Thyroid gland (tissue), 4 donors: ENCODE data around the gene HSH2D.

Experiments
- CTCF ChIP-seq, 6 experiments: fragments of 200-600 bp in 3 of 6; fragments of 450-650 bp in 3 of 6; sonication (generic) in 3 of 6; IDR thresholded peaks; one replicate each; pipeline ENCODE4 v1.5.1; 2016 to 2019; ENCODE audit warnings: antibody characterized with exemption in 6 of 6, mild to moderate bottlenecking in 2 of 6, inconsistent platforms in 1 of 6, moderate library complexity in 1 of 6
- POLR2A ChIP-seq, 2 donors: fragments of 450-650 bp; IDR thresholded peaks; one replicate each; pipeline ENCODE4 v1.6.1; 2017; ENCODE audit warnings: antibody characterized with exemption in 2 of 2, mild to moderate bottlenecking in 2 of 2, moderate library complexity in 1 of 2

DNA sequence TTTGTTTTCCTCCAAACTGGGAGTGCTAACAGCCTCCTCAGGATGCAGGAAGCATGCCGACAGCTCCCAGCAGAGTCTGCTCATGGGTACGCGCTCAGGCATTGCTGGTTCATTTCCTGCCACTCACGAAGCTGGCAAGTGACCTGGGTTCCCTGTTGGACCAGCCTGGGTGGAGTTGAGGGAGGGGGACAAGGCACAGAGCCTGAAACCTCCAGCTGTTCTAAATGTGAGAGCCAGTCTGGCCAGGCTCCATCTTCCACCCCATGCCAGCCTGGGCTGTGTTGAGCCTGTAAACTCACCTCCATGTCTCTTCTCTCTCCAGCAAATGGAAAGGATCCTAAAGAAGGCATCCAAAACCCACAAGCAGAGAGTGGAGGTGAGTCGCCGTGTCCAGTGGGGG lies 46.7 kb downstream of the HSH2D start:
- no peak for TF ChIP-seq CTCF (IDR thresholded peaks at IDR 0.05)
- no peak for TF ChIP-seq POLR2A (IDR thresholded peaks at IDR 0.05)
